ENCODE data around the gene BRD2. TPM values are rescaled to one million over a fixed set of nuclear protein-coding genes. Genes with fewer than 3 reads are reported as not detected.

BRD2 gene
- total RNA-seq, 6 donors from 2014 or later: 144 to 388 (median 183) TPM

- ATAC-seq (ENCODE audit: low FRiP score in 2 of 2) (no peak), DNase-seq (no peak)
- TF ChIP-seq POLR2AphosphoS5 (IDR thresholded peaks at IDR 0.05): no peak
- no peak for TF ChIP-seq EP300 (IDR thresholded peaks at IDR 0.05)
- TF ChIP-seq CTCF (IDR thresholded peaks at IDR 0.05): no peak
- no peak for TF ChIP-seq POLR2A (IDR thresholded peaks at IDR 0.05)
- Histone ChIP-seq H3K4me1 (peaks cover 28 to 58% (median 41%) of the 10 kb centered on the region in 4 donors), H3K9me3 (no peaks in the 10 kb centered on the region), H3K36me3 (peaks cover 57 to 72% (median 62%) of the 10 kb centered on the region in 4 donors), H3K27me3 (no peaks in the 10 kb centered on the region), H3K4me3 (no peak overlapping the region), H3K27ac (no peak overlapping the region)
- WGBS, 2 donors: 62 to 77% methylated on average over 11 of the region's 11 CpGs
Measured at GRCh38 chr6:32980488-32981038, 12.2 kb downstream of the BRD2 start.

- WGBS, 2 donors: 51 to 53% methylated on average over 8 of the region's 8 CpGs
- peaks cover 12 to 41% (median 25%) of the 10 kb centered on the region in 4 donors for H3K4me1 ChIP-seq
- peak overlapping the region in 1 of 4 donors; percentile 30 for H3K27ac ChIP-seq
- peaks cover 41 to 55% (median 48%) of the 10 kb centered on the region in 4 donors for H3K36me3 ChIP-seq
- no peak for TF ChIP-seq CTCF (IDR thresholded peaks at IDR 0.05)
- no peak for TF ChIP-seq EP300 (IDR thresholded peaks at IDR 0.05)
- TF ChIP-seq POLR2A (IDR thresholded peaks at IDR 0.05): no peak
- TF ChIP-seq POLR2AphosphoS5 (IDR thresholded peaks at IDR 0.05): no peak
- H3K9me3 ChIP-seq: no peaks in the 10 kb centered on the region
- H3K4me3 ChIP-seq: no peak overlapping the region
- no peaks in the 10 kb centered on the region for H3K27me3 ChIP-seq
- no peak for DNase-seq
- no peak for ATAC-seq (ENCODE audit: low FRiP score in 2 of 2)
Measured at GRCh38 chr6:32982084-32982701, 13.8 kb downstream of the BRD2 start.

- peaks cover 34 to 48% (median 41%) of the 10 kb centered on the region in 4 donors for H3K36me3 ChIP-seq
- TF ChIP-seq CTCF (IDR thresholded peaks at IDR 0.05) (no peak), POLR2AphosphoS5 (IDR thresholded peaks at IDR 0.05) (no peak), POLR2A (IDR thresholded peaks at IDR 0.05) (no peak), EP300 (IDR thresholded peaks at IDR 0.05) (no peak)
- no peaks in the 10 kb centered on the region for H3K27me3 ChIP-seq
- H3K4me3 ChIP-seq: no peak overlapping the region
- no peak for DNase-seq
- ATAC-seq (ENCODE audit: low FRiP score in 2 of 2): no peak
- peaks cover 7 to 34% (median 19%) of the 10 kb centered on the region in 4 donors for H3K4me1 ChIP-seq
- whole genome bisulfite sequencing, 2 donors: 62 to 63% methylated on average over 6 of the region's 6 CpGs
- peak overlapping the region in 1 of 4 donors; percentile 33 for H3K27ac ChIP-seq
- H3K9me3 ChIP-seq: no peaks in the 10 kb centered on the region
Measured at GRCh38 chr6:32982702-32983492, 14.5 kb downstream of the BRD2 start.

GRCh38 chr6:32983493-32983848 lies 15.1 kb downstream of the BRD2 start:
- no peak for ATAC-seq (ENCODE audit: low FRiP score in 2 of 2)
- Histone ChIP-seq H3K9me3 (no peaks in the 10 kb centered on the region), H3K27ac (peak overlapping the region in 1 of 4 donors; percentile 33)

More at GRCh38 chr6:32983493-32983848, 15.1 kb downstream of the BRD2 start:
- Histone ChIP-seq H3K36me3 (peaks cover 28 to 43% (median 35%) of the 10 kb centered on the region in 4 donors), H3K27me3 (no peaks in the 10 kb centered on the region), H3K4me3 (no peak overlapping the region), H3K4me1 (peaks cover 3 to 29% (median 19%) of the 10 kb centered on the region in 4 donors)
- no peak for TF ChIP-seq POLR2AphosphoS5 (IDR thresholded peaks at IDR 0.05)
- no peak for TF ChIP-seq CTCF (IDR thresholded peaks at IDR 0.05)
- no peak for TF ChIP-seq EP300 (IDR thresholded peaks at IDR 0.05)
- no peak for TF ChIP-seq POLR2A (IDR thresholded peaks at IDR 0.05)
- no peak for DNase-seq
- 82 to 88% methylated on average over 1 of the region's 1 CpG for WGBS, 2 donors

All from upper lobe of left lung (tissue), 6 donors.